HEK293 (cell line): ENCODE results near the gene UBE2G1.

Experiments used
- HOXC10 ChIP-seq: sonication (generic); formaldehyde crosslinking; IDR thresholded peaks from 2 replicates; pipeline ENCODE4 v1.8.1; 2023; ENCODE audit warnings: mild to moderate bottlenecking, missing genetic modification reagents
- IKZF3 ChIP-seq: fragments of 450-650 bp; IDR thresholded peaks from 2 replicates; pipeline ENCODE4 v1.5.0; 2018; ENCODE audit warnings: missing biosample characterization, mild to moderate bottlenecking, missing genetic modification characterization, moderate library complexity
- KLF10 ChIP-seq: fragments of 450-650 bp; IDR thresholded peaks from 2 replicates; pipeline ENCODE4 v1.5.1; 2018; ENCODE audit warnings: missing biosample characterization, mild to moderate bottlenecking, missing genetic modification characterization
- OVOL3 ChIP-seq: fragments of 450-650 bp; formaldehyde crosslinking; IDR thresholded peaks from 2 replicates; pipeline ENCODE4 v1.5.1; 2016; ENCODE audit warnings: missing biosample characterization, missing genetic modification characterization
- PRDM1 ChIP-seq: fragments of 450-650 bp; formaldehyde crosslinking; IDR thresholded peaks from 2 replicates; pipeline ENCODE4; 2016; ENCODE audit warnings: missing biosample characterization, missing genetic modification characterization
- SETDB1 ChIP-seq: IDR thresholded peaks from one replicate; pipeline ENCODE4 v1.6.1; 2017; ENCODE audit warnings: mild to moderate bottlenecking, low read length, moderate library complexity, mixed read lengths; ENCODE audit not compliant: insufficient read length
- SP7 ChIP-seq: fragments of 450-650 bp; formaldehyde crosslinking; IDR thresholded peaks from 2 replicates; pipeline ENCODE4 v1.5.1; 2016; ENCODE audit warnings: missing biosample characterization, missing genetic modification characterization
- TRIM28 ChIP-seq: IDR thresholded peaks from 2 replicates; pipeline ENCODE4 v1.6.1; 2011; ENCODE audit warnings: low read length, control low read depth, borderline replicate concordance
- ZIC2 ChIP-seq: fragments of 450-650 bp; formaldehyde crosslinking; IDR thresholded peaks from 2 replicates; pipeline ENCODE4 v1.5.1; 2016; ENCODE audit warnings: missing biosample characterization, missing genetic modification characterization
- ZNF2 ChIP-seq: fragments of 450-650 bp; formaldehyde crosslinking; IDR thresholded peaks from 2 replicates; pipeline ENCODE4 v1.5.1; 2016; ENCODE audit warnings: missing biosample characterization, missing genetic modification characterization
- ZNF202 ChIP-seq: fragments of 450-650 bp; formaldehyde crosslinking; IDR thresholded peaks from 2 replicates; pipeline ENCODE4 v1.5.1; 2016; ENCODE audit warnings: missing biosample characterization, missing genetic modification characterization, borderline replicate concordance
- ZNF23 ChIP-seq: fragments of 450-650 bp; formaldehyde crosslinking; IDR thresholded peaks from 2 replicates; pipeline ENCODE4 v1.5.1; 2016; ENCODE audit warnings: missing biosample characterization, missing genetic modification characterization, borderline replicate concordance
- ZNF239 ChIP-seq: fragments of 450-650 bp; formaldehyde crosslinking; IDR thresholded peaks from 2 replicates; pipeline ENCODE4 v1.5.1; 2016; ENCODE audit warnings: missing biosample characterization, missing genetic modification characterization
- ZNF433 ChIP-seq: fragments of 450-650 bp; formaldehyde crosslinking; IDR thresholded peaks from 2 replicates; pipeline ENCODE4 v1.5.1; 2016; ENCODE audit warnings: missing biosample characterization, missing genetic modification characterization, low read depth
- ZNF530 ChIP-seq: fragments of 450-650 bp; formaldehyde crosslinking; IDR thresholded peaks from 2 replicates; pipeline ENCODE4 v1.5.1; 2016; ENCODE audit warnings: low read depth, missing biosample characterization, missing genetic modification characterization
- ZNF548 ChIP-seq: fragments of 450-650 bp; formaldehyde crosslinking; IDR thresholded peaks from 2 replicates; pipeline ENCODE4 v1.5.1; 2016; ENCODE audit warnings: missing biosample characterization, missing genetic modification characterization
- ZNF549 ChIP-seq: fragments of 450-650 bp; IDR thresholded peaks from 2 replicates; pipeline ENCODE4 v1.5.1; 2018; ENCODE audit warnings: missing biosample characterization, missing genetic modification characterization, mild to moderate bottlenecking, inconsistent platforms, moderate library complexity
- ZNF558 ChIP-seq: fragments of 450-650 bp; formaldehyde crosslinking; IDR thresholded peaks from 2 replicates; pipeline ENCODE4 v1.5.1; 2016; ENCODE audit warnings: missing biosample characterization, missing genetic modification characterization
- ZNF660 ChIP-seq: fragments of 450-650 bp; IDR thresholded peaks from 2 replicates; pipeline ENCODE4 v1.5.1; 2018; ENCODE audit warnings: missing biosample characterization, mild to moderate bottlenecking, missing genetic modification characterization
- ZNF76 ChIP-seq: fragments of 450-650 bp; formaldehyde crosslinking; IDR thresholded peaks from 2 replicates; pipeline ENCODE4; 2016; ENCODE audit warnings: low read depth, missing biosample characterization, missing genetic modification characterization, borderline replicate concordance
- ZNF777 ChIP-seq: fragments of 450-650 bp; formaldehyde crosslinking; IDR thresholded peaks from 2 replicates; pipeline ENCODE4 v1.5.1; 2017; ENCODE audit warnings: missing biosample characterization, missing genetic modification characterization, borderline replicate concordance
- ZNF830 ChIP-seq: fragments of 450-650 bp; IDR thresholded peaks from 2 replicates; pipeline ENCODE4 v1.5.0; 2018; ENCODE audit warnings: missing biosample characterization, missing genetic modification characterization, low read depth, mild to moderate bottlenecking, moderate library complexity
- TF ChIP-seq, protein P1 (sequence below): fragments of 450-650 bp; IDR thresholded peaks from 2 replicates; pipeline ENCODE4 v1.5.1; 2018; ENCODE audit warnings: missing biosample characterization, missing genetic modification characterization
- TF ChIP-seq, protein P2 (sequence below): fragments of 450-650 bp; formaldehyde crosslinking; IDR thresholded peaks from 2 replicates; pipeline ENCODE4 v1.5.1; 2016; ENCODE audit warnings: missing biosample characterization, missing genetic modification characterization
- TF ChIP-seq, protein P3 (sequence below): fragments of 450-650 bp; formaldehyde crosslinking; IDR thresholded peaks from 2 replicates; pipeline ENCODE4 v1.5.1; 2016; ENCODE audit warnings: missing biosample characterization, missing genetic modification characterization
- TF ChIP-seq, protein P4 (sequence below): fragments of 450-650 bp; formaldehyde crosslinking; IDR thresholded peaks from 2 replicates; pipeline ENCODE4 v1.5.1; 2017; ENCODE audit warnings: missing biosample characterization, missing genetic modification characterization
- TF ChIP-seq, protein P5 (sequence below): fragments of 450-650 bp; formaldehyde crosslinking; IDR thresholded peaks from 2 replicates; pipeline ENCODE4 v1.5.1; 2016; ENCODE audit warnings: missing biosample characterization, missing genetic modification characterization
- TF ChIP-seq, protein P6 (sequence below): fragments of 450-650 bp; formaldehyde crosslinking; IDR thresholded peaks from 2 replicates; pipeline ENCODE4 v1.5.1; 2016; ENCODE audit warnings: missing biosample characterization, missing genetic modification characterization, borderline replicate concordance

UBE2G1 gene

DNA sequence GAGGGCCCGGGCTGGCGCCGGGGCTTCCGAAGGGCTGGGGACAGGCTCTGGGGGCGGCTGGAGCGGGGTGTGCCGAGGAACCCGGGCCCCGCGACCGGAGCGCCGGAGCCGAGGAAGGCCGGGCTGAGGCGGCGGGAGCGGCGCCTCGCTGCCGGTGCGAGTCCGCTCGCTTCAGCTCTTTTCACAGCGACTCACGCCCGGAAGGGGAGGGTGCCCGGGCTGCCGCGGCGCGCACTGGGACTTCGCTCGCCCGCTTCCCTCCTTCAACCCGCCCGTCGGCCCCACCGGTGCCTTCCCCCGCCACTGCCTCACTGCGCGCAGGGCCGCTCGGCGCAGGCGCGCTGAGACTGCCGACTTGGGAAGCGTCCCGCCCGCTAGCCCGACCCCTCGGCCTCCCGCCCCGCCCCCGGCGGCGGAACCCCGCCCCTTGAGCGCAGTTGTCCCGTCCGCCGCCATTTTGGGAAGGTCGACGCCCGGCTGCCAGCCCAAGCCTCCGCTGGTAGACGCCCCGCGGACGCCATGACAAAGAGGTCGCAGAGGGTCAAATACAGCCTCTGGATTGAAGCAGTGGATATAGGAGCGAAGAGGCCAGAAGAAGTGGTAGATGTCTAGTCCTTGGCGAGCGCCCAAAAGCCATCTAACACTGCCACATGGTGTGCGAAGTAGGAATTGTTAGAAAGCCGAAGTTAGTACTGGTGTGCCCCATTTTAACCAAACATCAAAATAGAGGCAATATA, at the start of gene UBE2G1 (continued):
- TF ChIP-seq ZNF530 (tag by site-specific recombination) (no peak), ZIC2 (no peak), KLF10 (tag by site-specific recombination) (no peak; the same call in 1 of the 2 replicates), ZNF76 (tag by site-specific recombination) (peak; percentile 75; the same call in 1 of the 2 replicates), ZNF202 (no peak), ZNF660 (tag by site-specific recombination) (no peak; the same call in 1 of the 2 replicates), ZNF433 (tag by site-specific recombination) (no peak), ZNF2 (tag by site-specific recombination) (no peak), SP7 (tag by site-specific recombination) (peak; percentile 56), HOXC10 (no peak), OVOL3 (tag by site-specific recombination) (no peak), ZNF23 (tag by site-specific recombination) (no peak), ZNF830 (tag by site-specific recombination) (no peak), ZNF548 (tag by site-specific recombination) (no peak), ZNF777 (tag by site-specific recombination) (no peak), ZNF558 (tag by site-specific recombination) (no peak; the same call in 1 of the 2 replicates), ZNF549 (tag by site-specific recombination) (no peak), TRIM28 (no peak), IKZF3 (tag by site-specific recombination) (peak; percentile 85), ZNF239 (tag by site-specific recombination) (no peak), PRDM1 (tag by site-specific recombination) (no peak), SETDB1 (no peak)
- TF ChIP-seq, protein P1, sequence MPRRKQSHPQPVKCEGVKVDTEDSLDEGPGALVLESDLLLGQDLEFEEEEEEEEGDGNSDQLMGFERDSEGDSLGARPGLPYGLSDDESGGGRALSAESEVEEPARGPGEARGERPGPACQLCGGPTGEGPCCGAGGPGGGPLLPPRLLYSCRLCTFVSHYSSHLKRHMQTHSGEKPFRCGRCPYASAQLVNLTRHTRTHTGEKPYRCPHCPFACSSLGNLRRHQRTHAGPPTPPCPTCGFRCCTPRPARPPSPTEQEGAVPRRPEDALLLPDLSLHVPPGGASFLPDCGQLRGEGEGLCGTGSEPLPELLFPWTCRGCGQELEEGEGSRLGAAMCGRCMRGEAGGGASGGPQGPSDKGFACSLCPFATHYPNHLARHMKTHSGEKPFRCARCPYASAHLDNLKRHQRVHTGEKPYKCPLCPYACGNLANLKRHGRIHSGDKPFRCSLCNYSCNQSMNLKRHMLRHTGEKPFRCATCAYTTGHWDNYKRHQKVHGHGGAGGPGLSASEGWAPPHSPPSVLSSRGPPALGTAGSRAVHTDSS (tag by site-specific recombination): no peak
- TF ChIP-seq, protein P2, sequence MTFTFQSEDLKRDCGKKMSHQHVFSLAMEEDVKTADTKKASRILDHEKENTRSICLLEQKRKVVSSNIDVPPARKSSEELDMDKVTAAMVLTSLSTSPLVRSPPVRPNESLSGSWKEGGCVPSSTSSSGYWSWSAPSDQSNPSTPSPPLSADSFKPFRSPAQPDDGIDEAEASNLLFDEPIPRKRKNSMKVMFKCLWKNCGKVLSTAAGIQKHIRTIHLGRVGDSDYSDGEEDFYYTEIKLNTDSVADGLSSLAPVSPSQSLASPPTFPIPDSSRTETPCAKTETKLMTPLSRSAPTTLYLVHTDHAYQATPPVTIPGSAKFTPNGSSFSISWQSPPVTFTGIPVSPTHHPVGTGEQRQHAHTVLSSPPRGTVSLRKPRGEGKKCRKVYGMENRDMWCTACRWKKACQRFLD (tag by site-specific recombination): no peak
- TF ChIP-seq, protein P3, sequence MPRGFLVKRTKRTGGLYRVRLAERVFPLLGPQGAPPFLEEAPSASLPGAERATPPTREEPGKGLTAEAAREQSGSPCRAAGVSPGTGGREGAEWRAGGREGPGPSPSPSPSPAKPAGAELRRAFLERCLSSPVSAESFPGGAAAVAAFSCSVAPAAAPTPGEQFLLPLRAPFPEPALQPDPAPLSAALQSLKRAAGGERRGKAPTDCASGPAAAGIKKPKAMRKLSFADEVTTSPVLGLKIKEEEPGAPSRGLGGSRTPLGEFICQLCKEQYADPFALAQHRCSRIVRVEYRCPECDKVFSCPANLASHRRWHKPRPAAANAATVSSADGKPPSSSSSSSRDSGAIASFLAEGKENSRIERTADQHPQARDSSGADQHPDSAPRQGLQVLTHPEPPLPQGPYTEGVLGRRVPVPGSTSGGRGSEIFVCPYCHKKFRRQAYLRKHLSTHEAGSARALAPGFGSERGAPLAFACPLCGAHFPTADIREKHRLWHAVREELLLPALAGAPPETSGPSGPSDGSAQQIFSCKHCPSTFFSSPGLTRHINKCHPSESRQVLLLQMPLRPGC (tag by site-specific recombination): no peak
- TF ChIP-seq, protein P4, sequence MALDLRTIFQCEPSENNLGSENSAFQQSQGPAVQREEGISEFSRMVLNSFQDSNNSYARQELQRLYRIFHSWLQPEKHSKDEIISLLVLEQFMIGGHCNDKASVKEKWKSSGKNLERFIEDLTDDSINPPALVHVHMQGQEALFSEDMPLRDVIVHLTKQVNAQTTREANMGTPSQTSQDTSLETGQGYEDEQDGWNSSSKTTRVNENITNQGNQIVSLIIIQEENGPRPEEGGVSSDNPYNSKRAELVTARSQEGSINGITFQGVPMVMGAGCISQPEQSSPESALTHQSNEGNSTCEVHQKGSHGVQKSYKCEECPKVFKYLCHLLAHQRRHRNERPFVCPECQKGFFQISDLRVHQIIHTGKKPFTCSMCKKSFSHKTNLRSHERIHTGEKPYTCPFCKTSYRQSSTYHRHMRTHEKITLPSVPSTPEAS (tag by site-specific recombination): no peak
- TF ChIP-seq, protein P5, sequence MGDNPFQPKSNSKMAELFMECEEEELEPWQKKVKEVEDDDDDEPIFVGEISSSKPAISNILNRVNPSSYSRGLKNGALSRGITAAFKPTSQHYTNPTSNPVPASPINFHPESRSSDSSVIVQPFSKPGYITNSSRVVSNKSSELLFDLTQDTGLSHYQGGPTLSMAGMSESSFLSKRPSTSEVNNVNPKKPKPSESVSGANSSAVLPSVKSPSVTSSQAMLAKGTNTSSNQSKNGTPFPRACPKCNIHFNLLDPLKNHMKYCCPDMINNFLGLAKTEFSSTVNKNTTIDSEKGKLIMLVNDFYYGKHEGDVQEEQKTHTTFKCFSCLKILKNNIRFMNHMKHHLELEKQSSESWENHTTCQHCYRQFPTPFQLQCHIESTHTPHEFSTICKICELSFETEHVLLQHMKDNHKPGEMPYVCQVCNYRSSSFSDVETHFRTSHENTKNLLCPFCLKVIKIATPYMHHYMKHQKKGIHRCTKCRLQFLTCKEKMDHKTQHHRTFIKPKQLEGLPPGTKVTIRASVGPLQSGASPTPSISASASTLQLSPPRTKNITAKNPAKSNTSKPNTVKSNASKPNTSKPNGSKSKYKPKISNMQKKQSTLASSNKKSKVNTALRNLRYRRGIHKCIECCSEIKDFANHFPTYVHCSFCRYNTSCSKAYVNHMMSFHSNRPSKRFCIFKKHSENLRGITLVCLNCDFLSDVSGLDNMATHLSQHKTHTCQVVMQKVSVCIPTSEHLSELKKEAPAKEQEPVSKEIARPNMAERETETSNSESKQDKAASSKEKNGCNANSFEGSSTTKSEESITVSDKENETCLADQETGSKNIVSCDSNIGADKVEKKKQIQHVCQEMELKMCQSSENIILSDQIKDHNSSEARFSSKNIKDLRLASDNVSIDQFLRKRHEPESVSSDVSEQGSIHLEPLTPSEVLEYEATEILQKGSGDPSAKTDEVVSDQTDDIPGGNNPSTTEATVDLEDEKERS (tag by site-specific recombination): no peak
- TF ChIP-seq, protein P6, sequence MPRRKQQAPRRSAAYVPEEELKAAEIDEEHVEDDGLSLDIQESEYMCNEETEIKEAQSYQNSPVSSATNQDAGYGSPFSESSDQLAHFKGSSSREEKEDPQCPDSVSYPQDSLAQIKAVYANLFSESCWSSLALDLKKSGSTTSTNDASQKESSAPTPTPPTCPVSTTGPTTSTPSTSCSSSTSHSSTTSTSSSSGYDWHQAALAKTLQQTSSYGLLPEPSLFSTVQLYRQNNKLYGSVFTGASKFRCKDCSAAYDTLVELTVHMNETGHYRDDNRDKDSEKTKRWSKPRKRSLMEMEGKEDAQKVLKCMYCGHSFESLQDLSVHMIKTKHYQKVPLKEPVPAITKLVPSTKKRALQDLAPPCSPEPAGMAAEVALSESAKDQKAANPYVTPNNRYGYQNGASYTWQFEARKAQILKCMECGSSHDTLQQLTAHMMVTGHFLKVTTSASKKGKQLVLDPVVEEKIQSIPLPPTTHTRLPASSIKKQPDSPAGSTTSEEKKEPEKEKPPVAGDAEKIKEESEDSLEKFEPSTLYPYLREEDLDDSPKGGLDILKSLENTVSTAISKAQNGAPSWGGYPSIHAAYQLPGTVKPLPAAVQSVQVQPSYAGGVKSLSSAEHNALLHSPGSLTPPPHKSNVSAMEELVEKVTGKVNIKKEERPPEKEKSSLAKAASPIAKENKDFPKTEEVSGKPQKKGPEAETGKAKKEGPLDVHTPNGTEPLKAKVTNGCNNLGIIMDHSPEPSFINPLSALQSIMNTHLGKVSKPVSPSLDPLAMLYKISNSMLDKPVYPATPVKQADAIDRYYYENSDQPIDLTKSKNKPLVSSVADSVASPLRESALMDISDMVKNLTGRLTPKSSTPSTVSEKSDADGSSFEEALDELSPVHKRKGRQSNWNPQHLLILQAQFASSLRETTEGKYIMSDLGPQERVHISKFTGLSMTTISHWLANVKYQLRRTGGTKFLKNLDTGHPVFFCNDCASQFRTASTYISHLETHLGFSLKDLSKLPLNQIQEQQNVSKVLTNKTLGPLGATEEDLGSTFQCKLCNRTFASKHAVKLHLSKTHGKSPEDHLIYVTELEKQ (tag by site-specific recombination): no peak
